ENCODE results near the gene FOXS1. TPM values are rescaled to one million over a fixed set of nuclear protein-coding genes. Genes with fewer than 3 reads are reported as not detected.

The FOXS1 gene
- total RNA-seq, 1 experiment from 2014 or later: 0.22 TPM

GRCh38 chr20:31843881-31844280 lies 1.5 kb downstream of the FOXS1 start:
- H3K56ac ChIP-seq (ENCODE audit: insufficient read length, low read depth, low read length): no peak overlapping the region
- no peak overlapping the region for H2AFZ ChIP-seq (ENCODE audit: low read length)
- no peak overlapping the region for H3K27ac ChIP-seq (ENCODE audit: insufficient read length, low read depth, low read length)
- H3K9ac ChIP-seq (ENCODE audit: extremely low read depth, insufficient read length, low read length): no peak overlapping the region
- no peak overlapping the region for H4K8ac ChIP-seq (replicated peaks; ENCODE audit: insufficient read length, low read depth, low read length)
- no peak overlapping the region for H3K18ac ChIP-seq (ENCODE audit: insufficient read length, low read depth, low read length)
- DNase-seq: no peak
- no peaks in the 10 kb centered on the region for H3K27me3 ChIP-seq (ENCODE audit: insufficient read depth, low read length)
- no peak overlapping the region for H2BK5ac ChIP-seq (ENCODE audit: insufficient read length, low read length)
- H3K79me1 ChIP-seq (ENCODE audit: insufficient read depth, low read depth, low read length, poor library complexity, severe bottlenecking): no peaks in the 10 kb centered on the region
- no peak overlapping the region for H2BK12ac ChIP-seq (ENCODE audit: insufficient read length, low read depth, low read length)
- H4K5ac ChIP-seq (ENCODE audit: insufficient read length, low read depth, low read length): no peak overlapping the region
- H2BK15ac ChIP-seq (ENCODE audit: low read depth, low read length): no peak overlapping the region
- no peak overlapping the region for H3K4me2 ChIP-seq (ENCODE audit: insufficient read depth, insufficient read length, low read length)
- H3K4me3 Mint-ChIP-seq: no peak overlapping the region
- H3K36me3 Mint-ChIP-seq (ENCODE audit: insufficient read depth in 1 of 3, low read depth in 3 of 3): no peaks in the 10 kb centered on the region
- no peak overlapping the region for H4K91ac ChIP-seq (ENCODE audit: insufficient read length, low read depth, low read length)
- H3K9me3 ChIP-seq (ENCODE audit: control insufficient read depth, low read depth, low read length): no peaks in the 10 kb centered on the region
- H3K23me2 ChIP-seq (ENCODE audit: insufficient read length, low read depth, low read length, poor library complexity, severe bottlenecking): no peaks in the 10 kb centered on the region
- no peaks in the 10 kb centered on the region for H3K79me2 ChIP-seq (ENCODE audit: insufficient read depth, low read length)
- TF ChIP-seq, protein P1, sequence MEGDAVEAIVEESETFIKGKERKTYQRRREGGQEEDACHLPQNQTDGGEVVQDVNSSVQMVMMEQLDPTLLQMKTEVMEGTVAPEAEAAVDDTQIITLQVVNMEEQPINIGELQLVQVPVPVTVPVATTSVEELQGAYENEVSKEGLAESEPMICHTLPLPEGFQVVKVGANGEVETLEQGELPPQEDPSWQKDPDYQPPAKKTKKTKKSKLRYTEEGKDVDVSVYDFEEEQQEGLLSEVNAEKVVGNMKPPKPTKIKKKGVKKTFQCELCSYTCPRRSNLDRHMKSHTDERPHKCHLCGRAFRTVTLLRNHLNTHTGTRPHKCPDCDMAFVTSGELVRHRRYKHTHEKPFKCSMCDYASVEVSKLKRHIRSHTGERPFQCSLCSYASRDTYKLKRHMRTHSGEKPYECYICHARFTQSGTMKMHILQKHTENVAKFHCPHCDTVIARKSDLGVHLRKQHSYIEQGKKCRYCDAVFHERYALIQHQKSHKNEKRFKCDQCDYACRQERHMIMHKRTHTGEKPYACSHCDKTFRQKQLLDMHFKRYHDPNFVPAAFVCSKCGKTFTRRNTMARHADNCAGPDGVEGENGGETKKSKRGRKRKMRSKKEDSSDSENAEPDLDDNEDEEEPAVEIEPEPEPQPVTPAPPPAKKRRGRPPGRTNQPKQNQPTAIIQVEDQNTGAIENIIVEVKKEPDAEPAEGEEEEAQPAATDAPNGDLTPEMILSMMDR (conservative IDR thresholded peaks at IDR 0.05): no peak
- no peak overlapping the region for H2AK5ac ChIP-seq (ENCODE audit: insufficient read length, low read length)
- H3K4me1 ChIP-seq (ENCODE audit: insufficient read depth, low read length): no peaks in the 10 kb centered on the region; the same call in 1 of the 2 replicates
- no peaks in the 10 kb centered on the region for H3K9me3 Mint-ChIP-seq
- H2BK20ac ChIP-seq (ENCODE audit: low read depth, low read length, poor library complexity, severe bottlenecking): no peak overlapping the region
- no peak overlapping the region for H3K4ac ChIP-seq (ENCODE audit: low read depth, low read length)
- H3K4me1 Mint-ChIP-seq: peaks cover 28 to 29% of the 10 kb centered on the region in 2 experiments
- peaks cover 16% of the 10 kb centered on the region for H3K27me3 Mint-ChIP-seq (ENCODE audit: low read depth)
- no peak overlapping the region for H3T11ph ChIP-seq (ENCODE audit: low read length)
- H3K27ac Mint-ChIP-seq: 0 out of 7 replicates have a peak overlapping the region, but pooled peaks of 1 of the 3 experiments have one; percentile 22
- WGBS (ENCODE audit: extremely low coverage, insufficient read length, low lambda C conversion rate): no CpG with 5 or more reads among the region's 5 CpGs
- H2BK120ac ChIP-seq (ENCODE audit: low read depth, low read length, poor library complexity, severe bottlenecking): no peak overlapping the region
- no peak overlapping the region for H3K23ac ChIP-seq (ENCODE audit: insufficient read length, low read depth, low read length)
- H3K14ac ChIP-seq (ENCODE audit: insufficient read depth, low read length): no peak overlapping the region
- no peaks in the 10 kb centered on the region for H4K20me1 ChIP-seq (ENCODE audit: control insufficient read depth, insufficient read depth, insufficient read length)
